Superior temporal gyrus (tissue), 1 donor: Measurements from ENCODE around the gene CDKN2A.

Source experiments
- DNase-seq: peaks from one replicate; pipeline ENCODE4 v3.0.0-alpha.2; 2016; ENCODE audit errors: extremely low spot score

CDKN2A gene

GRCh38 chr9:21941337-21941995 lies 52.7 kb downstream of the CDKN2A start:
- no peak for DNase-seq

GRCh38 chr9:21936161-21936560 lies 58.0 kb downstream of the CDKN2A start:
- no peak for DNase-seq

GRCh38 chr9:21935631-21936030 lies 58.6 kb downstream of the CDKN2A start:
- no peak for DNase-seq

- DNase-seq: no peak
Measured at GRCh38 chr9:21933865-21934264, 60.3 kb downstream of the CDKN2A start.

- DNase-seq: no peak
Measured at GRCh38 chr9:21933281-21933680, 60.9 kb downstream of the CDKN2A start.

- DNase-seq: no peak
Measured at GRCh38 chr9:21931428-21931827, 62.8 kb downstream of the CDKN2A start.

GRCh38 chr9:21927752-21928151 lies 66.4 kb downstream of the CDKN2A start:
- DNase-seq: no peak

GRCh38 chr9:21923694-21924093 lies 70.5 kb downstream of the CDKN2A start:
- no peak for DNase-seq

GRCh38 chr9:21919377-21920362 lies 74.5 kb downstream of the CDKN2A start:
- DNase-seq: no peak
